ENCODE data around the gene IGSF23.

DNA sequence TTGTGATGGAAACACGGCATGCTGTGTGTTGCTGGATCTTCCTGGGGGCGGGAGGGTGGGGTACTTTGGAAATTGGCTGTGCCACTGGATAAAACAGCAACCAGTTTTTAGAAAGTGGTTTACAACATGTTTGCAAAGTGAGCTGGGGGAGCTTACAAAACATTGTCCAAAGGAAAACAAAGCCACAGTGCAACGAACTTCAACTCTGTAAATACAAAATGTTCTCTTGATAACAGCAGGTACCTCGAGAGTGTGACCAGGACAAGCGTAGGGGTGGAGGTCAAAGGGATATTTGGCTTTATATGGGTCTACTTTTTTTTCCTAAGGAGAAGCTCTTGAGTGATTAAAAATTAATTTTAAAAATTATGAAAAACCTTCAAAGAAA lies 2.5 kb downstream of the IGSF23 start:
- no peak for TF ChIP-seq EZH2 (IDR thresholded peaks at IDR 0.05; ENCODE audit: low read depth)
- TF ChIP-seq, protein P1, sequence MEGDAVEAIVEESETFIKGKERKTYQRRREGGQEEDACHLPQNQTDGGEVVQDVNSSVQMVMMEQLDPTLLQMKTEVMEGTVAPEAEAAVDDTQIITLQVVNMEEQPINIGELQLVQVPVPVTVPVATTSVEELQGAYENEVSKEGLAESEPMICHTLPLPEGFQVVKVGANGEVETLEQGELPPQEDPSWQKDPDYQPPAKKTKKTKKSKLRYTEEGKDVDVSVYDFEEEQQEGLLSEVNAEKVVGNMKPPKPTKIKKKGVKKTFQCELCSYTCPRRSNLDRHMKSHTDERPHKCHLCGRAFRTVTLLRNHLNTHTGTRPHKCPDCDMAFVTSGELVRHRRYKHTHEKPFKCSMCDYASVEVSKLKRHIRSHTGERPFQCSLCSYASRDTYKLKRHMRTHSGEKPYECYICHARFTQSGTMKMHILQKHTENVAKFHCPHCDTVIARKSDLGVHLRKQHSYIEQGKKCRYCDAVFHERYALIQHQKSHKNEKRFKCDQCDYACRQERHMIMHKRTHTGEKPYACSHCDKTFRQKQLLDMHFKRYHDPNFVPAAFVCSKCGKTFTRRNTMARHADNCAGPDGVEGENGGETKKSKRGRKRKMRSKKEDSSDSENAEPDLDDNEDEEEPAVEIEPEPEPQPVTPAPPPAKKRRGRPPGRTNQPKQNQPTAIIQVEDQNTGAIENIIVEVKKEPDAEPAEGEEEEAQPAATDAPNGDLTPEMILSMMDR (conservative IDR thresholded peaks at IDR 0.05), result no peak
